GM12875 (cell line): ENCODE data around the gene SUN5.

ENCODE experiments used
- H3K4me3 ChIP-seq: one replicate; pipeline ENCODE4 v1.5.1; 2011; ENCODE audit warnings: low read depth, low read length, control low read depth
- TF ChIP-seq, protein P1 (sequence below): IDR thresholded peaks from 2 replicates; pipeline ENCODE4 v1.5.1; 2011; ENCODE audit warnings: low read depth, mild to moderate bottlenecking, control low read depth, inconsistent platforms, low read length, moderate library complexity, borderline replicate concordance; ENCODE audit not compliant: insufficient read depth

Gene SUN5

DNA sequence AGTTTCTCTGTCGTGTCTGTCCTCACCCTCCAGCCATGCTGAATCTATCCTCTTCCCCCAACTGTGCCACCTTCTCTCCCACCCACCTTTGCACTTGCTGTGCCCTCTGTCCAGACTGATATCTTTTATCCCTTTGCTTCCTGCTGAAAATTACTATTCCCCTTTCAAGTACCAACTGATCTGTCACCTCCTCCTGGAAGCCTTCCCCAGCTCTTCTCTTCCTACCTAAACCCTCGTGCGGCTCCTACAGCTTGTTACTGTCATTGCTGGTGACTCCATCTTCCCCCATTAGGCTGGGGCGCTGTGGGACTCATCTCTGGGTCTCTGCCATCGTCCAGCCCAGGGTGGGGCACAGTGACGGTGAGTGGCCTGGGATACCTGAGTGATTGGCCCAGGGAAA lies 28.3 kb upstream of the SUN5 start:
- TF ChIP-seq, protein P1, sequence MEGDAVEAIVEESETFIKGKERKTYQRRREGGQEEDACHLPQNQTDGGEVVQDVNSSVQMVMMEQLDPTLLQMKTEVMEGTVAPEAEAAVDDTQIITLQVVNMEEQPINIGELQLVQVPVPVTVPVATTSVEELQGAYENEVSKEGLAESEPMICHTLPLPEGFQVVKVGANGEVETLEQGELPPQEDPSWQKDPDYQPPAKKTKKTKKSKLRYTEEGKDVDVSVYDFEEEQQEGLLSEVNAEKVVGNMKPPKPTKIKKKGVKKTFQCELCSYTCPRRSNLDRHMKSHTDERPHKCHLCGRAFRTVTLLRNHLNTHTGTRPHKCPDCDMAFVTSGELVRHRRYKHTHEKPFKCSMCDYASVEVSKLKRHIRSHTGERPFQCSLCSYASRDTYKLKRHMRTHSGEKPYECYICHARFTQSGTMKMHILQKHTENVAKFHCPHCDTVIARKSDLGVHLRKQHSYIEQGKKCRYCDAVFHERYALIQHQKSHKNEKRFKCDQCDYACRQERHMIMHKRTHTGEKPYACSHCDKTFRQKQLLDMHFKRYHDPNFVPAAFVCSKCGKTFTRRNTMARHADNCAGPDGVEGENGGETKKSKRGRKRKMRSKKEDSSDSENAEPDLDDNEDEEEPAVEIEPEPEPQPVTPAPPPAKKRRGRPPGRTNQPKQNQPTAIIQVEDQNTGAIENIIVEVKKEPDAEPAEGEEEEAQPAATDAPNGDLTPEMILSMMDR = no peak
- no peak overlapping the region for H3K4me3 ChIP-seq

DNA sequence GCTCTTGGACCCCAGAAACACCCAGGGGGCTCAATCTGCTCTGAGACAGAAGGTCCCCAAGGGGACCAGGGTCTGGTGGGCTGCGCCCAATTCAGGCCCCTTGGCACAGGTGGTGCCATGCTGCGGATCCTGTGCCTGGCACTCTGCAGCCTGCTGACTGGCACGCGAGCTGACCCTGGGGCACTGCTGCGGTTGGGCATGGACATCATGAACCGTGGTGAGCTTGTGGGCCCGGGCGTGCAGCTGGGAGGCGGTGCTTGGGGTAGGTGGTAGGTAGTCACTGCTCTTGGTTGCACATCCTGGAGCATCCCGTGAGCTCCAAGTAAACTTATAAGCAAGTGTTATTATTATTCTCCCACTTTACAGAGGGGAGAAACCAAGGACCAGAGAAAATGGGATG lies 27.3 kb upstream of the SUN5 start, which contains the start of gene BPIFB6:
TSS of gene BPIFB6 (plus strand) at position 118 of the 400 bp plus-strand sequence. CDS start at position 118, 0 bp downstream.
- TF ChIP-seq, protein P1 = no peak
- H3K4me3 ChIP-seq = no peak within 1 kb of the TSS

- no peak overlapping the region for H3K4me3 ChIP-seq
- TF ChIP-seq, protein P1 = no peak
These were observed 26.3 kb upstream of the SUN5 start for GRCh38 chr20:33030569-33030968.

DNA sequence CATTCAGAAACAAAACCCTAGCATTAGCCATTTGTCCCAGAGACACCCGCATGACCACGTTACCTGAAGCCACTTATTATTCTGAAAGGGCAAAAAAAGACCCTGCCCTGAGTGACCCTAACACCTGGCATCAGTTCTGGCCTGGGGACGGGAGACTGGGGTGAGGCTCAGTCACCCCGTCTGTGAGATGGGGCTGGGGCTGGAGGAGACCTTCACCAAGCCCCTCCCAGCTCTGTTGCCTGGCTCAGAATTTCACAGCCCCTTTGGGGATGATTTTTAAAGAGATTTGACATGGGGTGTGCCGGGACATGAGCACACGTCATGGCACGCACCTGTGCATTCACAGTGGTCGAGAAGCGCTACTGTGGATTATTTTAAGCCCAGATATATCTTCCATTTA lies 25.8 kb upstream of the SUN5 start:
- TF ChIP-seq, protein P1 = no peak
- no peak overlapping the region for H3K4me3 ChIP-seq

DNA sequence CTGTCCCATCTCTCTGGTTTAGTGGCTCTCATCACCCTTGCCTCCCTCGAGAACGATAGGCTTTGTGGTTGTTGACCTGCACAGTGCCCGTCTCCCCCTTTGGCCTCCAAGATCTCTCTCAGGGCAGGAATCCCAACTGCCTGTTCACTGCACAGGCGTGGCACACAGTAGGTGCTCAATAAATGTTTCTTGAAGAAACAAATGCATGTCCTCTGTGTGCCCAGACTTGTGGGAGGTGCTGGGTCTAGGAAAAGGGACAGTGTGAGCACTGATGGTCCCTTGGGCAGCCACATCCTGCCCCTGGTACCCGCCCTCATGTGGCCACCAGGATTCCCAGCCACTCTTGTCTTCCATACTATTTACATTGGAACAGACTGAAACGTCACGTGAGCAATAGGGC lies 24.6 kb upstream of the SUN5 start:
- no peak overlapping the region for H3K4me3 ChIP-seq
- TF ChIP-seq, protein P1 = no peak

DNA sequence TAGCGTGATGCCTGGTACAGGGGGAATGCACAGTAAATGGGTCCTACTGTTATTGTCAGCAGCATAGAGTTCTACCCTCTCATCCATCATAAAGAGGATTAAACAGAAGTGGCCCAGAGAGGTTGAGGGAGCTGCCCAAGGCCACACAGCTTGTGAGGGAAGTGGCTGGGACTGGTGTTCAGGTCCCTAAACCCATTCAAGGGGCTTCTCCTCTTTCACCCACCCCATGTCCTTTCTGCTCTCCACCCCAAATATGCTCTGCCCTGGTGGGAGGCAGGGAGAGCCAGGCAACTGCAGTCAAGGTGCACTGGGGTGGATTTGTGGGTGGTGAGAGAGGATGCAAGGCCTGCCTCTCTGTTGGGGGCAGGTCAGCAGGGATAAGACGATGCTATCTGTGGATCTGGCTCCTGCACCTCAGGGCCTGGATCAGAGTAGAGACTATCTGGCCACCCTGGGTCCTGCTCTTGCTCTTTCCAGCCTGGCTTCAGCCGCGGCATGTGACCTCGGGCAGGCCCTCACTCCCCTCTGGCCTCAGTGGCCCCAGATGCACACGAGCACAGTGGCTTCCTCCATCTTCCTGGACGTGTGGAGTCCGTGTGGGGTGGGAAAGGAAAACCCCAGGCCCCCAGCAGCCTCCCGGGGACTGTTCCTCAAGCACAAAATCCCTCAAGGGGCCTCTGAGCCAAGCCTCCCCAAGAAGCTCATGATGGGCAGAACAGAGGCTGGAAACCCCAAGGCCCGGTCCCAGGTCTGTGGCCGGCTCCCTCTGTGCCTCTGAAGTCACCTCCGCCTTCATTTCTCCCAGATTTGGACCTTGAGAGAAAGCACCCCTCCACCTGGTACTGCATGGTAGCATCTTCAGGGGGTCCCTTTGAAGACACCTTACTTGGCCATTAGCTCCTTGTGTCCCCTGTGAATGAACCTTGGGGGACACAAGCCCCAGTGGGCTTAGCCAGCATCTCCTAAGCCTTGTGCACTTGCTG lies 23.8 kb upstream of the SUN5 start:
- no peak overlapping the region for H3K4me3 ChIP-seq
- TF ChIP-seq, protein P1 = no peak
